SK-N-SH (cell line): ENCODE results near the gene ROBO1. TPM values are rescaled to one million over a fixed set of nuclear protein-coding genes. Genes with fewer than 3 reads are reported as not detected.

ENCODE experiments used
- CTCF ChIA-PET: fragments of 300-600, 350-600 bp; formaldehyde crosslinking; extraction: SDS; loops from one replicate; lab custom pipeline; 2021; lab: Yijun Ruan, JAX
- POLR2A ChIA-PET: fragments of 350-600 bp; sonication (Branson Sonifier 250); formaldehyde crosslinking; extraction: SDS; loops from one replicate; lab custom pipeline; 2020; ENCODE audit warnings: antibody characterized with exemption, inconsistent platforms; lab: Yijun Ruan, JAX
- DNase-seq: peaks from one replicate; pipeline ENCODE4 v3.0.0; 2012
- H2AFZ ChIP-seq: fragments of 200-600 bp; sonication (generic); 2 replicates; pipeline ENCODE4 v1.8.1; 2016; ENCODE audit warnings: antibody characterized with exemption, mild to moderate bottlenecking, low read depth
- H3F3A ChIP-seq: fragments of 200-600 bp; sonication (generic); replicated peaks from 2 replicates; pipeline ENCODE3; 2016; ENCODE audit warnings: antibody characterized with exemption, mild to moderate bottlenecking; ENCODE audit not compliant: insufficient read depth
- H3K27ac ChIP-seq, 2 experiments: fragments of 200-500 bp in 1 of 2; fragments of 200-600 bp in 1 of 2; sonication (Bioruptor generic) in 1 of 2; sonication (generic), shearing (Covaris generic) in 1 of 2; 2 replicates each; pipeline versions ENCODE4 v1.5.1 to v1.6.1; 2014 to 2016; ENCODE audit warnings: low read depth in 2 of 2, inconsistent platforms in 1 of 2, low read length in 1 of 2, mild to moderate bottlenecking in 1 of 2, mixed read lengths in 1 of 2
- H3K27me3 ChIP-seq: fragments of 200-600 bp; sonication (generic), shearing (Covaris generic); 2 replicates; pipeline ENCODE4 v1.6.1; 2016; ENCODE audit warnings: mixed run types; ENCODE audit not compliant: insufficient read depth
- H3K36me3 ChIP-seq, 2 experiments: fragments of 200-500 bp in 1 of 2; fragments of 200-600 bp in 1 of 2; sonication (Bioruptor generic) in 1 of 2; sonication (generic) in 1 of 2; replicated peaks in 1 of 2; 2 replicates each; pipeline versions ENCODE3 to v1.5.1; 2014 to 2016; ENCODE audit warnings: low read length in 1 of 2, mild to moderate bottlenecking in 1 of 2; ENCODE audit not compliant: insufficient read depth in 2 of 2, control insufficient read depth in 1 of 2
- H3K4me1 ChIP-seq, 2 experiments: fragments of 200-500 bp in 1 of 2; fragments of 200-600 bp in 1 of 2; sonication (Bioruptor generic) in 1 of 2; sonication (generic), shearing (Covaris generic) in 1 of 2; 2 replicates each; pipeline versions ENCODE4 v1.5.1 to v1.6.1; 2014 to 2016; ENCODE audit warnings: low read depth in 1 of 2, low read length in 1 of 2, mixed run types in 1 of 2; ENCODE audit not compliant: insufficient read depth in 2 of 2, control insufficient read depth in 1 of 2
- H3K4me2 ChIP-seq: fragments of 200-600 bp; sonication (generic), shearing (Covaris generic); 2 replicates; pipeline ENCODE4 v1.6.1; 2017; ENCODE audit warnings: mixed run types
- H3K4me3 ChIP-seq, 2 experiments: fragments of 200-500 bp in 1 of 2; fragments of 200-600 bp in 1 of 2; sonication (Bioruptor generic) in 1 of 2; sonication (generic), shearing (Covaris generic) in 1 of 2; 2 replicates each; pipeline versions ENCODE4 v1.5.1 to v1.8.1; 2014 to 2016; ENCODE audit warnings: low read depth in 2 of 2, inconsistent platforms in 1 of 2, low read length in 1 of 2, mild to moderate bottlenecking in 1 of 2, mixed read lengths in 1 of 2, moderate library complexity in 1 of 2
- H3K79me2 ChIP-seq: fragments of 200-600 bp; sonication (generic); 2 replicates; pipeline ENCODE4 v1.8.1; 2017; ENCODE audit warnings: mild to moderate bottlenecking; ENCODE audit not compliant: insufficient read depth
- H3K9ac ChIP-seq: fragments of 200-600 bp; sonication (generic); 2 replicates; pipeline ENCODE4 v1.6.1; 2017; ENCODE audit warnings: mixed run types
- H3K9me2 ChIP-seq: fragments of 200-600 bp; sonication (generic); 2 replicates; pipeline ENCODE4 v1.6.1; 2017; ENCODE audit warnings: mixed run types
- H3K9me3 ChIP-seq: fragments of 200-600 bp; sonication (generic); 2 replicates; pipeline ENCODE4 v1.6.1; 2017; ENCODE audit warnings: mixed run types, mild to moderate bottlenecking, moderate library complexity
- H4K20me1 ChIP-seq: fragments of 200-600 bp; sonication (generic); 2 replicates; pipeline ENCODE4 v1.6.1; 2017; ENCODE audit warnings: mild to moderate bottlenecking, mixed run types; ENCODE audit not compliant: insufficient read depth
- EP300 ChIP-seq, 2 experiments: IDR thresholded peaks; 2 replicates each; pipeline versions ENCODE4 v1.4.0 to v1.6.1; 2012; ENCODE audit warnings: borderline replicate concordance in 1 of 2, low read depth in 1 of 2, low read length in 1 of 2
- EZH2phosphoT487 ChIP-seq: fragments of 200-600 bp; sonication (generic); IDR thresholded peaks from 2 replicates; pipeline ENCODE4 v1.6.1; 2017; ENCODE audit warnings: low read depth, mixed run types, mild to moderate bottlenecking, antibody characterized with exemption, moderate library complexity, borderline replicate concordance
- FOSL2 ChIP-seq: IDR thresholded peaks from 2 replicates; pipeline ENCODE4 v1.4.0; 2012; ENCODE audit warnings: low read depth, mild to moderate bottlenecking, moderate library complexity, borderline replicate concordance
- FOXM1 ChIP-seq: IDR thresholded peaks from 2 replicates; pipeline ENCODE4 v1.4.0; 2012; ENCODE audit warnings: low read depth, mild to moderate bottlenecking
- GATA2 ChIP-seq: sonication (generic); formaldehyde crosslinking; IDR thresholded peaks from 2 replicates; pipeline ENCODE4 v1.5.0; 2020; ENCODE audit warnings: mild to moderate bottlenecking, missing genetic modification reagents
- JUND ChIP-seq: IDR thresholded peaks from 2 replicates; pipeline ENCODE4 v1.4.0; 2012
- SMC3 ChIP-seq: IDR thresholded peaks from 2 replicates; pipeline ENCODE4 v1.6.1; 2012; ENCODE audit warnings: low read depth, low read length, improper control_type of control experiment
- TCF12 ChIP-seq: IDR thresholded peaks from 2 replicates; pipeline ENCODE4 v1.4.0; 2012
- YY1 ChIP-seq: IDR thresholded peaks from 2 replicates; pipeline ENCODE4 v1.4.0; 2012; ENCODE audit warnings: low read depth, mild to moderate bottlenecking
- ZBTB33 ChIP-seq: IDR thresholded peaks from 2 replicates; pipeline ENCODE4 v1.4.0; 2012; ENCODE audit warnings: low read depth, borderline replicate concordance
- polyA plus RNA-seq, 3 experiments: library from polyadenylated mRNA; depleted of rRNA; stranded (reverse); fragments of >200 nt; gene quantifications; 2 replicates each; pipeline ENCODE4 v1.2.3, GENCODE V29; 2012
- TF ChIP-seq, protein P1 (sequence below): IDR thresholded peaks from 2 replicates; pipeline ENCODE4 v1.6.1; 2012; ENCODE audit warnings: mild to moderate bottlenecking, low read depth, low read length, moderate library complexity
- TF ChIP-seq, protein P2 (sequence below): fragments of 200-600 bp; sonication (generic); IDR thresholded peaks from 2 replicates; pipeline ENCODE4 v1.6.1; 2017; ENCODE audit warnings: antibody characterized with exemption, mild to moderate bottlenecking, moderate library complexity
- TF ChIP-seq, protein P3 (sequence below): IDR thresholded peaks from 2 replicates; pipeline ENCODE4 v1.4.0; 2012; ENCODE audit warnings: low read depth, borderline replicate concordance
- TF ChIP-seq, protein P4 (sequence below): fragments of 150-350 bp; IDR thresholded peaks from 2 replicates; pipeline ENCODE4 v1.6.1; 2016; ENCODE audit warnings: mild to moderate bottlenecking, low read depth, low read length
- TF ChIP-seq, protein P5 (sequence below): IDR thresholded peaks from 2 replicates; pipeline ENCODE4 v1.4.0; 2012; ENCODE audit warnings: low read depth

The ROBO1 gene
- polyA plus RNA-seq, 1 of the 3 experiments (the other 2 are of a cell fraction) = 22.7 TPM

DNA sequence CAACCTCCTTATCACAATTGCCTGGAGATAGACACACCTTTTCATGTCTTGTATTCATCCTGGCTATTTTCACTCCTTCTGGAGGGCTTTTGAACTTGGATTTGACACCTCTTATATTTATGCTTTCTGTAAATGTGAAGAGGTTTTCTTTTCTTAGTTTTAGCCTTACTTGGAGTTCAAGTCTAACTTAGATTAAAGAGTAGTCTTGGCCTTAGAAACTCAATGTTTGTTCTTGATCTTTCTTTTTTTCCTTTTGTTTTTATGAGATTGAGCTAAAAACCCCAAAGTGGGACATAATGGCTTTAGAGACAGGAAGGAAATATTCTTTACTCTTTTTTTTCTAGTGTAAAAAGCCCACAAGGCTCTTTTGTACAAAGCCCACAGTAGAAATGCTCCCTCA lies 1054.9 kb downstream of the ROBO1 start:
- no peak overlapping the region for H3K4me2 ChIP-seq
- no peak overlapping the region for H3K9ac ChIP-seq
- H3K9me3 ChIP-seq = no peaks in the 10 kb centered on the region
- H3K79me2 ChIP-seq = no peaks in the 10 kb centered on the region
- no peaks in the 10 kb centered on the region for H3F3A ChIP-seq
- H4K20me1 ChIP-seq = no peaks in the 10 kb centered on the region
- H3K4me3 ChIP-seq = no peak overlapping the region
- H3K36me3 ChIP-seq = peaks cover 9% of the 10 kb centered on the region in 2 experiments
- ChIA-PET POLR2A (no interaction called here), CTCF (no interaction called here)
- TF ChIP-seq, protein P1, sequence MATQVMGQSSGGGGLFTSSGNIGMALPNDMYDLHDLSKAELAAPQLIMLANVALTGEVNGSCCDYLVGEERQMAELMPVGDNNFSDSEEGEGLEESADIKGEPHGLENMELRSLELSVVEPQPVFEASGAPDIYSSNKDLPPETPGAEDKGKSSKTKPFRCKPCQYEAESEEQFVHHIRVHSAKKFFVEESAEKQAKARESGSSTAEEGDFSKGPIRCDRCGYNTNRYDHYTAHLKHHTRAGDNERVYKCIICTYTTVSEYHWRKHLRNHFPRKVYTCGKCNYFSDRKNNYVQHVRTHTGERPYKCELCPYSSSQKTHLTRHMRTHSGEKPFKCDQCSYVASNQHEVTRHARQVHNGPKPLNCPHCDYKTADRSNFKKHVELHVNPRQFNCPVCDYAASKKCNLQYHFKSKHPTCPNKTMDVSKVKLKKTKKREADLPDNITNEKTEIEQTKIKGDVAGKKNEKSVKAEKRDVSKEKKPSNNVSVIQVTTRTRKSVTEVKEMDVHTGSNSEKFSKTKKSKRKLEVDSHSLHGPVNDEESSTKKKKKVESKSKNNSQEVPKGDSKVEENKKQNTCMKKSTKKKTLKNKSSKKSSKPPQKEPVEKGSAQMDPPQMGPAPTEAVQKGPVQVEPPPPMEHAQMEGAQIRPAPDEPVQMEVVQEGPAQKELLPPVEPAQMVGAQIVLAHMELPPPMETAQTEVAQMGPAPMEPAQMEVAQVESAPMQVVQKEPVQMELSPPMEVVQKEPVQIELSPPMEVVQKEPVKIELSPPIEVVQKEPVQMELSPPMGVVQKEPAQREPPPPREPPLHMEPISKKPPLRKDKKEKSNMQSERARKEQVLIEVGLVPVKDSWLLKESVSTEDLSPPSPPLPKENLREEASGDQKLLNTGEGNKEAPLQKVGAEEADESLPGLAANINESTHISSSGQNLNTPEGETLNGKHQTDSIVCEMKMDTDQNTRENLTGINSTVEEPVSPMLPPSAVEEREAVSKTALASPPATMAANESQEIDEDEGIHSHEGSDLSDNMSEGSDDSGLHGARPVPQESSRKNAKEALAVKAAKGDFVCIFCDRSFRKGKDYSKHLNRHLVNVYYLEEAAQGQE = no peak
- no peak for TF ChIP-seq EP300 (IDR thresholded peaks at IDR 0.05; ENCODE audit: borderline replicate concordance in 1 of 2, low read depth in 1 of 2, low read length in 1 of 2)
- TF ChIP-seq, protein P2, sequence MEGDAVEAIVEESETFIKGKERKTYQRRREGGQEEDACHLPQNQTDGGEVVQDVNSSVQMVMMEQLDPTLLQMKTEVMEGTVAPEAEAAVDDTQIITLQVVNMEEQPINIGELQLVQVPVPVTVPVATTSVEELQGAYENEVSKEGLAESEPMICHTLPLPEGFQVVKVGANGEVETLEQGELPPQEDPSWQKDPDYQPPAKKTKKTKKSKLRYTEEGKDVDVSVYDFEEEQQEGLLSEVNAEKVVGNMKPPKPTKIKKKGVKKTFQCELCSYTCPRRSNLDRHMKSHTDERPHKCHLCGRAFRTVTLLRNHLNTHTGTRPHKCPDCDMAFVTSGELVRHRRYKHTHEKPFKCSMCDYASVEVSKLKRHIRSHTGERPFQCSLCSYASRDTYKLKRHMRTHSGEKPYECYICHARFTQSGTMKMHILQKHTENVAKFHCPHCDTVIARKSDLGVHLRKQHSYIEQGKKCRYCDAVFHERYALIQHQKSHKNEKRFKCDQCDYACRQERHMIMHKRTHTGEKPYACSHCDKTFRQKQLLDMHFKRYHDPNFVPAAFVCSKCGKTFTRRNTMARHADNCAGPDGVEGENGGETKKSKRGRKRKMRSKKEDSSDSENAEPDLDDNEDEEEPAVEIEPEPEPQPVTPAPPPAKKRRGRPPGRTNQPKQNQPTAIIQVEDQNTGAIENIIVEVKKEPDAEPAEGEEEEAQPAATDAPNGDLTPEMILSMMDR = no peak
- no peak for TF ChIP-seq FOXM1
- TF ChIP-seq FOSL2 = no peak
- no peak for TF ChIP-seq TCF12
- TF ChIP-seq, protein P3, sequence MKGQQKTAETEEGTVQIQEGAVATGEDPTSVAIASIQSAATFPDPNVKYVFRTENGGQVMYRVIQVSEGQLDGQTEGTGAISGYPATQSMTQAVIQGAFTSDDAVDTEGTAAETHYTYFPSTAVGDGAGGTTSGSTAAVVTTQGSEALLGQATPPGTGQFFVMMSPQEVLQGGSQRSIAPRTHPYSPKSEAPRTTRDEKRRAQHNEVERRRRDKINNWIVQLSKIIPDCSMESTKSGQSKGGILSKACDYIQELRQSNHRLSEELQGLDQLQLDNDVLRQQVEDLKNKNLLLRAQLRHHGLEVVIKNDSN = no peak
- TF ChIP-seq, protein P4, sequence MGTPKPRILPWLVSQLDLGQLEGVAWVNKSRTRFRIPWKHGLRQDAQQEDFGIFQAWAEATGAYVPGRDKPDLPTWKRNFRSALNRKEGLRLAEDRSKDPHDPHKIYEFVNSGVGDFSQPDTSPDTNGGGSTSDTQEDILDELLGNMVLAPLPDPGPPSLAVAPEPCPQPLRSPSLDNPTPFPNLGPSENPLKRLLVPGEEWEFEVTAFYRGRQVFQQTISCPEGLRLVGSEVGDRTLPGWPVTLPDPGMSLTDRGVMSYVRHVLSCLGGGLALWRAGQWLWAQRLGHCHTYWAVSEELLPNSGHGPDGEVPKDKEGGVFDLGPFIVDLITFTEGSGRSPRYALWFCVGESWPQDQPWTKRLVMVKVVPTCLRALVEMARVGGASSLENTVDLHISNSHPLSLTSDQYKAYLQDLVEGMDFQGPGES = no peak
- no peak for TF ChIP-seq JUND
- TF ChIP-seq, protein P5, sequence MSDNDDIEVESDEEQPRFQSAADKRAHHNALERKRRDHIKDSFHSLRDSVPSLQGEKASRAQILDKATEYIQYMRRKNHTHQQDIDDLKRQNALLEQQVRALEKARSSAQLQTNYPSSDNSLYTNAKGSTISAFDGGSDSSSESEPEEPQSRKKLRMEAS = no peak
- no peak for TF ChIP-seq ZBTB33
- TF ChIP-seq GATA2 (CRISPR knock-in tag) = no peak
- TF ChIP-seq YY1 = no peak
- TF ChIP-seq SMC3 = no peak
- TF ChIP-seq EZH2phosphoT487 = no peak
- DNase-seq = no peak
- no peaks in the 10 kb centered on the region; a peak in 1 of 4 replicates for H3K4me1 ChIP-seq
- H3K9me2 ChIP-seq = no peaks in the 10 kb centered on the region
- H3K27ac ChIP-seq = no peak overlapping the region
- H2AFZ ChIP-seq = no peak overlapping the region
- H3K27me3 ChIP-seq = no peaks in the 10 kb centered on the region
